IPS-NIHi7 (cell line): Measurements from ENCODE around the gene ST13.
"Not testable (repeated sequence)": the region's sequence is repeated elsewhere in the genome, so short reads cannot be mapped to it uniquely, and the experiment has no call there.

Experiments
- DNase-seq: peaks from one replicate; pipeline ENCODE4 v3.0.0; 2012; ENCODE audit warnings: mixed read lengths; ENCODE audit errors: extremely low spot score

Gene ST13

GRCh38 chr22:40838486-40838885 is 18.0 kb downstream of the ST13 start:
- no peak for DNase-seq

GRCh38 chr22:40834619-40835018 is 21.8 kb downstream of the ST13 start:
- no peak for DNase-seq

GRCh38 chr22:40829131-40829530 is 27.3 kb downstream of the ST13 start:
- DNase-seq, result no peak

- DNase-seq, result no peak
Measured at GRCh38 chr22:40826984-40827741, 29.3 kb downstream of the ST13 start.

GRCh38 chr22:40826292-40826691 is 30.1 kb downstream of the ST13 start:
- DNase-seq, result not testable (repeated sequence)

GRCh38 chr22:40823426-40823825 is 33.0 kb downstream of the ST13 start:
- no peak for DNase-seq

- no peak for DNase-seq
Measured at GRCh38 chr22:40819599-40820140, 36.8 kb downstream of the ST13 start.

GRCh38 chr22:40818747-40819598 is 37.5 kb downstream of the ST13 start, which contains the start of gene SLC25A17:
Gene SLC25A17 (minus strand): TSS chr22:40819346. CDS start chr22:40819248, 98 bp downstream.
- peak; percentile 99 for DNase-seq

- no peak for DNase-seq
Measured at GRCh38 chr22:40818192-40818746, 38.2 kb downstream of the ST13 start.

GRCh38 chr22:40817737-40818136 is 38.7 kb downstream of the ST13 start:
- no peak for DNase-seq

- DNase-seq, result no peak
Measured at GRCh38 chr22:40813912-40814315, 42.5 kb downstream of the ST13 start.

- no peak for DNase-seq
Measured at GRCh38 chr22:40808018-40808841, 48.2 kb downstream of the ST13 start.

- DNase-seq, result no peak
Measured at GRCh38 chr22:40806711-40807110, 49.7 kb downstream of the ST13 start.

GRCh38 chr22:40805699-40806203 is 50.7 kb downstream of the ST13 start:
- DNase-seq, result no peak

- DNase-seq, result no peak
Measured at GRCh38 chr22:40805239-40805638, 51.2 kb downstream of the ST13 start.

- DNase-seq, result no peak
Measured at GRCh38 chr22:40803321-40803720, 53.1 kb downstream of the ST13 start.

- DNase-seq, result no peak
Measured at GRCh38 chr22:40799008-40799407, 57.4 kb downstream of the ST13 start.

GRCh38 chr22:40797427-40797826 is 59.0 kb downstream of the ST13 start:
- no peak for DNase-seq

- no peak for DNase-seq
Measured at GRCh38 chr22:40792451-40792850, 64.0 kb downstream of the ST13 start.

- no peak for DNase-seq
Measured at GRCh38 chr22:40791241-40791640, 65.2 kb downstream of the ST13 start.

GRCh38 chr22:40789131-40789530 is 67.3 kb downstream of the ST13 start:
- no peak for DNase-seq
